ENCODE results near the gene FNDC8. TPM values are rescaled to one million over a fixed set of nuclear protein-coding genes. Genes with fewer than 3 reads are reported as not detected.
A peak's percentile ranks its signal among the peaks of the same experiment; 100 is the strongest.

The FNDC8 gene
- total RNA-seq, 3 donors from 2014 or later (not counting 1 experiment from before 2014, with no cell fraction given): not detected

DNA sequence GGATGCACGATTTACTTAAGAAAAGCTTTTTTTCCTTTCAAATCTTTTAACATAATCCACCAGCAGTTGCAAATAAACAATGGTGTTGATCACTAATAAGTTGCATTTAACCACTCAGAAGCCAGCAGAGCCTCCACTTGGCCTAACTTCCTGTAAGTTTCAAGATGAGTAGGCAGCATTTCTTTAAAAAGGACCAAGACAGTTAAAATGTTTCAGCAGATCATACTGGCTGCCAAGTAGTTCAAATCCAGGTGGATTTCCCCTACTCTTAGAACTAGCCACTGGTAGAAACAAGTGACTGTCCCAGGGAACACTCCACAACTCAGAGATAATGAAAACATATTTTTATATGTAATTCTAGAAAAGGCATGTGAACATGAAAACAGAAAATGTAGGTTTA lies 40.9 kb upstream of the FNDC8 start:
- no peak overlapping the region for H3K4me3 ChIP-seq (ENCODE audit: low read length)
- peaks cover 31 to 49% of the 10 kb centered on the region in 2 donors for H3K4me1 Mint-ChIP-seq
- H3K36me3 ChIP-seq (ENCODE audit: control insufficient read depth, insufficient read depth, low read length): no peaks in the 10 kb centered on the region
- no peaks in the 10 kb centered on the region for H3K9me3 ChIP-seq (ENCODE audit: control insufficient read depth, insufficient read depth, low read length)
- TF ChIP-seq, protein P1, sequence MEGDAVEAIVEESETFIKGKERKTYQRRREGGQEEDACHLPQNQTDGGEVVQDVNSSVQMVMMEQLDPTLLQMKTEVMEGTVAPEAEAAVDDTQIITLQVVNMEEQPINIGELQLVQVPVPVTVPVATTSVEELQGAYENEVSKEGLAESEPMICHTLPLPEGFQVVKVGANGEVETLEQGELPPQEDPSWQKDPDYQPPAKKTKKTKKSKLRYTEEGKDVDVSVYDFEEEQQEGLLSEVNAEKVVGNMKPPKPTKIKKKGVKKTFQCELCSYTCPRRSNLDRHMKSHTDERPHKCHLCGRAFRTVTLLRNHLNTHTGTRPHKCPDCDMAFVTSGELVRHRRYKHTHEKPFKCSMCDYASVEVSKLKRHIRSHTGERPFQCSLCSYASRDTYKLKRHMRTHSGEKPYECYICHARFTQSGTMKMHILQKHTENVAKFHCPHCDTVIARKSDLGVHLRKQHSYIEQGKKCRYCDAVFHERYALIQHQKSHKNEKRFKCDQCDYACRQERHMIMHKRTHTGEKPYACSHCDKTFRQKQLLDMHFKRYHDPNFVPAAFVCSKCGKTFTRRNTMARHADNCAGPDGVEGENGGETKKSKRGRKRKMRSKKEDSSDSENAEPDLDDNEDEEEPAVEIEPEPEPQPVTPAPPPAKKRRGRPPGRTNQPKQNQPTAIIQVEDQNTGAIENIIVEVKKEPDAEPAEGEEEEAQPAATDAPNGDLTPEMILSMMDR (IDR thresholded peaks at IDR 0.05): no peak
- H3K27me3 Mint-ChIP-seq (ENCODE audit: low read depth in 2 of 2): no peaks in the 10 kb centered on the region
- intact Hi-C loops (cut with micrococcal nuclease): no loop called here
- H3K36me3 Mint-ChIP-seq: no peaks in the 10 kb centered on the region
- WGBS (ENCODE audit: insufficient coverage): no CpG with 5 or more reads among the region's 1 CpG
- peak in 1 of 2 donors; percentile 28 for DNase-seq
- H3K9me3 Mint-ChIP-seq: no peaks in the 10 kb centered on the region
- ATAC-seq: no peak
- peaks cover 7% of the 10 kb centered on the region for H3K4me1 ChIP-seq (ENCODE audit: control insufficient read depth, insufficient read depth, low read length)
- no peak overlapping the region for H3K27ac ChIP-seq (ENCODE audit: low read length)
- no peak overlapping the region for H3K4me3 Mint-ChIP-seq
- H3K27ac Mint-ChIP-seq: no peak overlapping the region
- H3K27me3 ChIP-seq (ENCODE audit: control insufficient read depth, insufficient read depth, low read length): no peaks in the 10 kb centered on the region

DNA sequence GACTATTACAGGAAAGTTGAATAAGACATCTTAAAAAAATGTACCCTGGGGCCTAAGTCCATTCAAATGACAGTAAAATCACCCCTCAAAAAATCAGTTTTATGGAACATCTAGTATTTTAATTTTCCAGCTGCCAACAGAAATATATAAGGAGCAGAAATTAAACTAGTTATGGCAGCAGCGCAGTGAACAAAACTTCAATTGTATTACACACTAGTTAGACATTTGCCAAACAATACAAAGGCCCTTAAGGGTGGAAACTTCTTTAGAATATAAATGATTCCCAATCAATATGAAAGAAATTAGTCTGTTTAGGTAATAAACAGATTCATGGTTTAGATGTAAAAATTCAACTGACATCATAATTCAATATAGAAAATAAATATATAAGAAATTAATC lies 39.8 kb upstream of the FNDC8 start:
- no peaks in the 10 kb centered on the region for H3K9me3 Mint-ChIP-seq

DNA sequence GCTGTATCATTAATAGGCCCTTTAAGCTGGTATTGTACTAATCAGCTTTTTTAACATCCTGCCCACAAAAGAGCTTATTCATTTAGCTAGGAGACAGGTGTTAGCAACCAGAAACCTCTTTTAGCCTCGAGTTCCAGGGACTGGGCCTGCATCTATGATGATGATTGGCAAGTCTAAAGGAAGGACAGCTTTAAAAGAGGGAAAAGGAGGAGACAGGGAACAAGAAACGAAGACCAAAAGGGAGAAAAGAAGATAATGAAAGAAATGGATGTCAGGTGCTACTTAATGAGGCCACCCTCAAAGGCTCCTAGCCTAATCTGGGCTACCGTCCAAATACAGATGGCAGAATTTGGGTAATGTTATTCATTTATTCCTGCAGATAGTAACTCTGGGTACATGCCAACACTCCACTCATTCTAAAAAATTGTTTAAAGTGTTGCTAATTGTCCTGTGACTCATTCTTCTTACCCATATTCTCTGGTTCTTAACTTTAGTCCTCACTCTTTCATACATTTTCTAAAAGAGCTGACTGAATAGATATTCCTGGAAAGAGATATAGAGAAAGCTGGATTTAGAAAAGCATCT lies 39.2 kb upstream of the FNDC8 start:
- intact Hi-C loops (cut with micrococcal nuclease): no loop called here
- H3K36me3 Mint-ChIP-seq: no peaks in the 10 kb centered on the region
- ATAC-seq: peak; percentile 29 to 57 (median 52)
- peaks cover 38 to 53% of the 10 kb centered on the region in 2 donors for H3K4me1 Mint-ChIP-seq
- Histone ChIP-seq H3K36me3 (ENCODE audit: control insufficient read depth, insufficient read depth, low read length) (no peaks in the 10 kb centered on the region), H3K27ac (ENCODE audit: low read length) (peak overlapping the region; percentile 15), H3K4me1 (ENCODE audit: control insufficient read depth, insufficient read depth, low read length) (peaks cover 8% of the 10 kb centered on the region), H3K9me3 (ENCODE audit: control insufficient read depth, insufficient read depth, low read length) (no peaks in the 10 kb centered on the region), H3K4me3 (ENCODE audit: low read length) (no peak overlapping the region), H3K27me3 (ENCODE audit: control insufficient read depth, insufficient read depth, low read length) (no peaks in the 10 kb centered on the region)
- TF ChIP-seq, protein P1 (IDR thresholded peaks at IDR 0.05): no peak
- H3K27me3 Mint-ChIP-seq (ENCODE audit: low read depth in 2 of 2): no peaks in the 10 kb centered on the region
- WGBS (ENCODE audit: insufficient coverage): 38% methylated on average over 3 of the region's 3 CpGs
- H3K4me3 Mint-ChIP-seq: peak overlapping the region; percentile 14
- no peaks in the 10 kb centered on the region for H3K9me3 Mint-ChIP-seq
- peak overlapping the region; percentile 21 to 27 for H3K27ac Mint-ChIP-seq
- DNase-seq: peak in 1 of 2 donors; percentile 44

More for the DNA sequence above, 39.8 kb upstream of the FNDC8 start:
- Histone ChIP-seq H3K36me3 (ENCODE audit: control insufficient read depth, insufficient read depth, low read length) (no peaks in the 10 kb centered on the region), H3K27me3 (ENCODE audit: control insufficient read depth, insufficient read depth, low read length) (no peaks in the 10 kb centered on the region), H3K4me3 (ENCODE audit: low read length) (no peak overlapping the region), H3K27ac (ENCODE audit: low read length) (no peak overlapping the region), H3K4me1 (ENCODE audit: control insufficient read depth, insufficient read depth, low read length) (peaks cover 6% of the 10 kb centered on the region), H3K9me3 (ENCODE audit: control insufficient read depth, insufficient read depth, low read length) (no peaks in the 10 kb centered on the region)
- DNase-seq (no peak), ATAC-seq (no peak)
- Mint-ChIP-seq H3K4me3 (no peak overlapping the region), H3K36me3 (no peaks in the 10 kb centered on the region), H3K27me3 (ENCODE audit: low read depth in 2 of 2) (no peaks in the 10 kb centered on the region), H3K4me1 (peaks cover 35 to 53% of the 10 kb centered on the region in 2 donors), H3K27ac (peak overlapping the region; percentile 21 to 74)
- intact Hi-C loops (cut with micrococcal nuclease): no loop called here
- no CpG with 5 or more reads among the region's 1 CpG for WGBS (ENCODE audit: insufficient coverage)
- TF ChIP-seq, protein P1 (IDR thresholded peaks at IDR 0.05): no peak

DNA sequence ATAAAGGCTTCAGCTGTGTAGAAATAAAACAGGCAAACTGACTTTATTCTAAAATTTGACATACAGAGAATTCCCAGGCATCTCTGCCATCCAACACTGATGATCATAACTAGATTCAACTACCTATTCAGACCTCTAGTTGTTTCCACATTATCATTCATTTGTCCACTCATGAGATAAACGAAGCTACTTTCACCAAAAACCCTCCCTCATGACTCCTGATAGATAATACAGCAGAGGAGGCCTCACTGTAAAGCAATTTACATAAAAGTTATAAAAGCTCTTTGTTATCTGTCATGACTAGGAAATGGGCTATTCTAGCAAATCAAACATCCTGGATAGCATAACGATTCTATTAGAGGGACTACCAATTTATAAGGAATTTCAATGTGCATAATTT lies 38.3 kb upstream of the FNDC8 start:
- H3K36me3 Mint-ChIP-seq: no peaks in the 10 kb centered on the region
- Histone ChIP-seq H3K4me1 (ENCODE audit: control insufficient read depth, insufficient read depth, low read length) (peaks cover 13% of the 10 kb centered on the region), H3K9me3 (ENCODE audit: control insufficient read depth, insufficient read depth, low read length) (no peaks in the 10 kb centered on the region), H3K27me3 (ENCODE audit: control insufficient read depth, insufficient read depth, low read length) (no peaks in the 10 kb centered on the region), H3K27ac (ENCODE audit: low read length) (no peak overlapping the region), H3K4me3 (ENCODE audit: low read length) (no peak overlapping the region), H3K36me3 (ENCODE audit: control insufficient read depth, insufficient read depth, low read length) (no peaks in the 10 kb centered on the region)
- H3K27ac Mint-ChIP-seq: peak overlapping the region; percentile 14 to 48
- 96% methylated on average over 2 of the region's 2 CpGs for WGBS (ENCODE audit: insufficient coverage)
- intact Hi-C loops (cut with micrococcal nuclease): no loop called here
- H3K9me3 Mint-ChIP-seq: no peaks in the 10 kb centered on the region
- H3K27me3 Mint-ChIP-seq (ENCODE audit: low read depth in 2 of 2): no peaks in the 10 kb centered on the region
- ATAC-seq (no peak), DNase-seq (no peak)
- TF ChIP-seq, protein P1 (IDR thresholded peaks at IDR 0.05): no peak
- peak overlapping the region; percentile 22 for H3K4me3 Mint-ChIP-seq
- H3K4me1 Mint-ChIP-seq: peaks cover 38 to 53% of the 10 kb centered on the region in 2 donors
